ENCODE data around the gene ARFGAP2.
"Not testable (repeated sequence)": the region's sequence is repeated elsewhere in the genome, so short reads cannot be mapped to it uniquely, and the experiment has no call there.

The ARFGAP2 gene

DNA sequence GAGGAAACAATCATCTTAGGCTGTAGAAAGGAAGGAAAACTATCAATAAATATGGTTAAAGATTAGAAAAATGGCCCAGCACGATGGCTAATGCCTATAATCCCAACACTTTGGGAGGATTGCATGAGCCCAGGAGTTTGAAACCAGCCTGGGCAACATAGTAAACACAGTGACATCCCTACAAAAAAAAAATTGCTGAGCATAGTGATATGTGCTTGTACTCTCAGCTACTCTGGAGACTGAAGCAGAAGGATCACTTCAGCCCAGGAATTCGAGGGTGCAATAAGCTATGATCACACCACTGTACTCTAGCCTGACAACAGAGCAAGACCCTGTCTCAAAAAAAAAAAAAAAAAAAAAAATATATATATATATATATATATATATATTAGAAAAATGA, 54.9 kb downstream of the ARFGAP2 start:
- in situ Hi-C loops (cut with MboI; ENCODE audit: low sequenced_read_pairs) = no loop called here

DNA sequence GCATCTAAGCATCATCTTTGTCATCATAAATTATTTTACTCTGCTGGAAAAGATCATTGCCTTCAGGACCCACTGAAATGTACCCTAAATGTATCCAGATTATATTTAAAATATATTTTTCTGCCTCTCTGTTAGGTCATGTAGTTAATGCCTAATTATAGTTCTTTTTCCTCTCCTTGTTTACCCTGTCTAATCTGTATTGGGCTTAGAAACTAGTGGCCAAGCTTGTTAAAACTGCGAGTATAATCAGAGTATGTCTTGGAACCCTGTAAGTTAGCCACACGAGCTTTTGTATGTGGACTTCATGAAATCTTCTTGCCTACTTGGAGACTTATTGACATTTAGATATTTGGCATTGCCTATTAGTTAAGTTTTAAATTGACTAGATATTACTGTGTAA, 55.6 kb downstream of the ARFGAP2 start:
- in situ Hi-C loops (cut with MboI; ENCODE audit: low sequenced_read_pairs) = no loop called here

DNA sequence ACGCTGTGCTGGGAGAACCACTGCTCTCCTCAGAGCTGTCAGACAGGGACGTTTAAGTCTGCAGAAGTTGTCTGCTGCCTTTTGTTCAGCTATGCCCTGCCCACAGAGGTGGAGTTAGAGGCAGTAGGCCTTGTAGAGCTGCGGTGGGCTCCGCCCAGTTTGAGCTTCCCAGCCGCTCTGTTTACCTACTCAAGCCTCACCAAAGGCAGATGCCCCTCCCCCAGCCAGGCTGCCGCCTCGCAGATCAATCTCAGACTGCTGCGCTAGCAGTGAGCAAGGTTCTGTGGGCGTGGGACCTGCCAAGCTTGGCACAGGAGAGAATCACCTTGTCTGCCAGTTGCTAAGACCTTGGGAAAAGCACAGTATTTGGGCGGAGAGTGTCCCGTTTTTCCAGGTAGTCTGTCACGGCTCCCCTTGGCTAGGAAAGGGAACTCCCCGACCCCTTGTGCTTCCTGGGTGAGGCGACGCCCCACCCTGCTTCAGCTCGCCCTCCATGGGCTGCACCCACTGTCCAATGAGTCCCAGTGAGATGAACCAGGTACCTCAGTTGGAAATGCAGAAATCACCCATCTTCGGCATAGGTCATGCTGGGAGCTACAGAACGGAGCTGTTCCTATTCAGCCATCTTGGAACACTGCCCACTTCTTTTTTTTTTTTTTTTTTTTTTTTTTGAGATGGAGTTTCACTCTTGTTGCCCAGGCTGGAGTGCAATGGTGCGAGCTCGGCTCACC, 57.6 kb downstream of the ARFGAP2 start:
- in situ Hi-C loops (cut with MboI; ENCODE audit: low sequenced_read_pairs) = not testable (repeated sequence)
